Measurements from ENCODE around the gene GDE1.

GDE1 gene

DNA sequence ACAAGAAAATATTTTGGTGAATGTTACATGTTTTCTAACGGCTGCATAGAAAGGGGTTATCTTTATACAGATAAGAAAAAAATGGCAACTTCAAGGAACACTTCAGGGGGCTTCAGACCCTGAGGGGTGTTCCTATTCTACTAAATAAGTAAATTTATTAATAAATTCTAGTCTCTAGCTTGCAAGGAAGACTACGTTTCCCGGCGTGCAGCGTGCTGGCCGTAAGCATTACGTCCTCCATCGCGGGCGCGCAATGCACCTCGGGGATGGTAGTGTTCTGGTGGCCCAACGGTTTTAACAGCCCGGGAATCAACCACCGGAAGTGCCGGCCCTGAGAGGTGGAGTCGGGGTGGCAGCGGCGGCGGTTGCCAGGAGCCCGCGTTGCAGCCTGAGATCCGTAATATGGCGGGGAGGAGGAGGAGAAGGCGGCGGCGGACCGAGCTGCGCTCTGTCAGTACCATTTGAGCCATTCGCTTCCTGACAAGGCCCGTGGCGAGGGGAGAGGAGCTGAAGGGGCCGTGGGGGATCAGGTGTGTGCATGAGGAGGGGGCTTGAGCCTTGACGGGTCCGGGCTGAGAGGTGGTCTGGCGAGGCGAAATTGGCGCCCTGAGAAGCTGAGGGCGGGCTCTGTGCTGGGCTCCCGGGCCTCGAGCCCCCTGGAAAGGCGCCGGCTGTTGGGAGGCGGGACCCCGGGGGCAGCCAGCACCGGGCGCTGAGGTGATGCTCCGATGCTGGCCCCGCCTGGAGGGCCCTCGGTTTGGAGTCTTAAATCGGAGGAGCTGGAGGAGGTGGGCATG lies 1.9 kb upstream of the GDE1 start, which contains the start of gene CCP110:
TSS of gene CCP110 (plus strand) at position 384 of the 797 bp plus-strand sequence. CDS start 3,940 bp downstream, outside the sequence.
- peak; percentile 93 for DNase-seq (ENCODE audit: low read depth)

DNA sequence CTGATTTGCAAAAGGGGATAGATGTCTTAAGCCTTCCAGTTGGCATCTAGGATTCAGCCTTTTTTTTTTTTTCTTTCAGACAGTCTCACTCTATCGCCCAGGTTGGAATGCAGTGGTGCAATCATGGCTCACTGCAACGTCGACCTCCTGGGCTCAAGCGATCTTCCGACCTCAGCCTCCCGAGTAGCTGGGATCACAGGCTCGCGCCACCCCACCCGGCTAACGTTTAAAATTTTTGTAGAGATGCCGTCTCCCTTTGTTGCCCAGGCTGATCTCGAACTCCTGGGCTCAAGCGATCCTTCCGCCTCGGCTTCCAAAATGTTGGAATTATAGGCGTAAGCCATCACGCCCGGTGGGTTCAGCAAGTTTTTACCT lies 1.3 kb upstream of the GDE1 start:
- DNase-seq (ENCODE audit: low read depth), result no peak

DNA sequence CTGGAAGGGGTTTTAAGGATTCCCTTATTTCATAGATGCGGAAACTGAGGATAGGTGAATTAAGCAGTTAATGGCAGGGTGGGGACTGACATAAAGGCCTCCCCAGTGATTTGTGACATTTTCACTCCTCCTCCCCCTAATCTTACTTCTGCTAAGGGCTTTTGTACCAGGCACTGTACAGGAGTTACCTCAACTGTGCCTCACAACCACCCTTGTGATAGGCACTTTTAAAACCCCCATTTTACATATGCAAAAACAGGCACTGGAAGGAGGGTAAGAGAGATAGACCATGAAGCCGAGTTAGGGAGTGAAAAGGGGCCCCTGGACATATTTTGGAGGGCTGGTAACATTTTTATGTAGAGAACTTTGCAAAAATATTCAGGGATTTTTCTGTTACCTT lies 862 bp upstream of the GDE1 start:
- DNase-seq (ENCODE audit: low read depth), result no peak

DNA sequence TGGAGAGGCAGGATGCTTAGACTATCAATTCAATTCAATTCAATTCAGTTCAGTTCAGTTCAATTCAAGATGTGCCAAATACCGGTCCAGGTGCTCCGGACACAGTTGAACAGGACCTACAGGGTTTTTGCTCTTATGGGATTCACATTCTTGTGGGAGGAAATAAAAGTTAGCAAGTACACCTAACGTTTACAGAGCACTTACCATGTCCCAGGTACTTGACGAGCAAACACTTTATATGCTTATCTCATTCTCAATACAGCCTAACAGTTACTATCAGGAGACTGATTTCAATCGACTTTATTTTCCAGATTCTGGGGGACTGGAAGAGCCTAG lies 467 bp upstream of the GDE1 start:
- DNase-seq (ENCODE audit: low read depth), result no peak

DNA sequence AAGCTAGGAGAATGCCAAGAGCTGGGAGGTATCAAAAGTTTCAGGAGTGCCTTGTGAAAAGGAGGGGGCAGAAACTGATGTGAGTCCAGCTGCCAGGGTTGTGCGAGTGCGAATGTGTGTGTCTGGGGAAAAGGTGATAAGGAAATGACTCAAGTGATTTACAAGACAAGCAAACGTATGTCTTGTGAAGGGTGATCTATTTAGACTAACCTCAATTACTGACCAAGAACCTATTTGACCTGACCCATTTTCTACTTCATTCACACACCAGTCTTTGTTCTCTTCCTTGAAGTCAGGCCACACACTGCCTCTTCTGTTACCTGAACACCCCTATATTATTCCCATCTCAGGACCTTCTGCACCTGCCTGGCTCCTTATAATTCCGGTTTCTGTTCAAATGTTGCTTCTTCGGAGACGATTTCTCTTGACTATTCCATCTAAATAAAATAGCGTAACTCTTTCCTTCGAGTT lies 1.0 kb downstream of the GDE1 start:
- no peak for DNase-seq (ENCODE audit: low read depth)

DNA sequence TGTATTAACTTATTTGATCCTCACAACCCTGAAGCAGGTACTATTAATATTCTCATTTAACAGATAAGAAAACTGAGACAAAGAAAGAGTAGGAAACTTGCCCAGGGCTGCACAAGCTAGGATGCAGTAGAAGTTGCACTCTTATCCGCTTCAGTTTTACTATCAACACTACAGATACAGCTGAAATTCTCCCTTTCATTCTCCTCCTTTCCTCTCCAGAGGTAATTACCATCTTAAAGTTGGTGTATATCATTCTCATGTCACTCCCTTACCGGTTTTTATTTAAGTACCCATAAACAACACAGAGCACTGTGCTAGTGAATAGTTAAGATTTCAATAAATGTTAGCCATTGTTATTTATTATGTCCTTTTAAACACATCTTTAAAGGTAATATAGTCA lies 3.5 kb downstream of the GDE1 start:
- DNase-seq (ENCODE audit: low read depth), result no peak

DNA sequence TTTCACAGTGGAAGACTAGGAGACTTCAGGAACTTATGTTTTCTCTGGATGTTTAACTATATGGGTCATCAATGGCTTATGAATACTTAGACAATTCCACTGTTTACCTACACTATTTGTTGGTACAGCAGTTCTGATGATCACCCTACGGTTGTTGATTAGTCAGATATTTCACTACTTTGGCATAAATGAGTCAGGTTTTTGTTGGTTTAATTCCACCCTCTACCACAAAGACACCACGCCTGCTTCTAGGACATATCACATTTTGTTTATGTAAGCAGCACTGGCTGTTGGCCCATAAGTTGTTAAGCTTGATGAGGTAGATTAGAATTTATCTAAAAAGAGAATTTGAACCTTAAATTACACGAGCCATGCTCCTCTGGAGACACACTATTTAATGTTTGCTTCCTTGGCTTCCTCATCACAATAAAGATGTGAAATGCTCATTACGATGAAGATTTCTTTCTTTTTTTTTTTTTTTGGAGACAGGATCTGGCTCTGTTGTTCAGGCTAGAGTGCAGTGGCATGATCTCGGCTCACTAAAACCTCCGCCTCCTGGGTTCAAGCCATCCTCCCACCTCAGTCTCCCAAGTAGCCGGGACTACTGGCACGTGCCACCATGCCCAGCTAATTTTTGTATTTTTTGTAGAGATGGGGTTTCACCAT lies 4.3 kb downstream of the GDE1 start:
- DNase-seq (ENCODE audit: low read depth), result no peak

DNA sequence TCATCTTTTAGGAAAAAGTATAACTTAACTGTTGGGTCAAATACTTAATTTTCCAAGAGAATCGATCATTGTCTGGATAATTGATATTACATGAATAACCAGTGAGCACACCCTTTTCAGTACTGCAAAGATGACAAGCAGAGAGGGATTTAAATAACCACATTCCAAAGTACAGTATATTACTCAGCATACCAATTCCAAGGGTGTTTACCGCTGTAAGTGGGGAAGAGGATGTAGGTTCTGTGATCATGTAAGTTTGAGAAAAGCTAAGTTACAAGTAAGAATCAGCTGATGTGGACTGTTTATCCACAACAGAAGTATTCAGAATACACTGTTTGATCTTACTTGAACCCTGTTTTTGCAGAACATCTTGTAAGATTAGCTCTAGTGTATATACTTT lies 6.1 kb downstream of the GDE1 start:
- no peak for DNase-seq (ENCODE audit: low read depth)

DNA sequence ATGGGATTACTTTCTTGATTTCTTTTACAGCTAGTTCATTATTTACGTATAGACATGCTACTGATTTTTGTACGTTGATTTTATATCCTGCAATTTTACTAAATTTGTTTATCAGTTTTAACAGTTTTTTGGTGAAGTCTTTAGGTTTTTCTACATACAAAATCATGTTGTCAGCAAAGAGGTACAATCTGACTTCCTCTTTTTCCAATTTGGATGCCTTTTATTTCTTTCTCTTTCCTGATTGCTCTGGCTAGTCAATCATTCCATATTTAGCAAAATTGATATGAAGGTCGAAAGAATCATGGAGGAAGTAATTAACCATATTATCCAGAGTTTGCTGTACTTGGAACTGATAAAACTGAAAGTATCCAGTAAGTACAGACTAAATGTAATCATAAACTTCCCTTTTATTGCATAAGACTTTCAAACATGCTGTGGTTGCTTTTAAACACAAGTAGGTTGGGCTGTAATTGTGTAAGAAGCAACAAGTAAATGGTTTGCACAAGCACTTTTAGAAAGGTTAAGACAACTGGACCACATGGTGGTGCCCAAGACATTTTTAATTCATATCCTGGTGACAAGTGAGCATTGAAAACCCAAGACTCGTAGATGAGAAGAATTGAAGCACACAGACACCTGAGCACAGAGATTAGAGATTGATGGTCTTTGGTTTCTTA lies 8.4 kb downstream of the GDE1 start:
- no peak for DNase-seq (ENCODE audit: low read depth)

DNA sequence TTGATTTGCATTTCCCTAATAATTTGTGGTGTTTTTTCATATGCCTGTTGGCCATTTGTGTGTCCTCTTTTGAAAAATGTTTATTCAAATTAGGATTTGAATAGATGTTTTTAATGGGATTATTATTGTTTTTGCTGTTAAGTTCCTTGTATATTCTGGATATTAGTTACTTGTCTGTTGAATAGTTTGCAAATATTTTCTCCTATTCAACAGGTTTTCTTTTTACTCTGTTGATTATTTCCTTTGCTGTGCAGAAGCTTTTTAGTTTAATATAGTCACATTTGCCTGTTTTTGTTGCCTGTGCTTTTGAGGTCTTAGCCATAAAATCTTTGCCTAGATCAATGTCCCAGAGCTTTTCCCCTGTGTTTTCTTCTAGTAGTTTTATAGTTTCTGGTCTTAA lies 9.6 kb downstream of the GDE1 start:
- no peak for DNase-seq (ENCODE audit: low read depth)

DNA sequence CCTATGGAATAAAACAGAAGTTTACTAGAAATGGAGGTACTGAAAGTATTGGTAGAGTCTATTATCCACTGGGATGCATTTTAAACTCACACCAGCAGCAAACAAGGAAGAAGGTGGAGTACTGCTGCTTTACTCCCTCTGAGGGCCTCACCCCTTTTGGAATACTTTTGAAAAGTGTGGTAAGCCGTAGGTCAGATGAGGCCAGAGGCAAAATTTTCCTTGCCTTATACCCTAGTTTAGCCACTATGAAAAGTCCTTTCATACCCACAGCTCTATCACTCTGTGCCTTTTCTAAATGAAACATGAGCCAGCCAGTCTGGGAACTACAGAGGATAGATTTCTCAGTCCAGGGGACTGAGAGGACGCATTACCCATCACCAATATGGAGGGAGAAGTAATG lies 14.0 kb downstream of the GDE1 start:
- DNase-seq (ENCODE audit: low read depth), result no peak

DNA sequence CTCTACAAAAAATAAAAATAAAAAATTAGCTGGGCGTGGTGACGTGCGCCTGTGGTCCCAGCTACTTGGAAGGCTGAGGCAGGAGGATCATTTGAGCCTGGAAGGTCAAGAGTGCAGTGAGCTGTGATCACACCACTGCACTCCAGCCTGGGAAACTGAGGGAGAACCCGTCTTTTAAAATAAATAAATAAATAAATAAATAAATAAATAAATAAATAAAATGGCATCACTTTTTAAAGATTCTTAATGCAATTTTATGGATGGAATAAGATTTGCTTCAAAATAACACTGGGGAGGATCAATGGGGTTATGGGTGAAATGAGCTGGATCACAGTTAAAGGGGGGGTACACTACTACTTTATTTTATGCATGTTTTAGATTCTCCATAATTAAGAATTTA lies 14.9 kb downstream of the GDE1 start:
- no peak for DNase-seq (ENCODE audit: low read depth)

DNA sequence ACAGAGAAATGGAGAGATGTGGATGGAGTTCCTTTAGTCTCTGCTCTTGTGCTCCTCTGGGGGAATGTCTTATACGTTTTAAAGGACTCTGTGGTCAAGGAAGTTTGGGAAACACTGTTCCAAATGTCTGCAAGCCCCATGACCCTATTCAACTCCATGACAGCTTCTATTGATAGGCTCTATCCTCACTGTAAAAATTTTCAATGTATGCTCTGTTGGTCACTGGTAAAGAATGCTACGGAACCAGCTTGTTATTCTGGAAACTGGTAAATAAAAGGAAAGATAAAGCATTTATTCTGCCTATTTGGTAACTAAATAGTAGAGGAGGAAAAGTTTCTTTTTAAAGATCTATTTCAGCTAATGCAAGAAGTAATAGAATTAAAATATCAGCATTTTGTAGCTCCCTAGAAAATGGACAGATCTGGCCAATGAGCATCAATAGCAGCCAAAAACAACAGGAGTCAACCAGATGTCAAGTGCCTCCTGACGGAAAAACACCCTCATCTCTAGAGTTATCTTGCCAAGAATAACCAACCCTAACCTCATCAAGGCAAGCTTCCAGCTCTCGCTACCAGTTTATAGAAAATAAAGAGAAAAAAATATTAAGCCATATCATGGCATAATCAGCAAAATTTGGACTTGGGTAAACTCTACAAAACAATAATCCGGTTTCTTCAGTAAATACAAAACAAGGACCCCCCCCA lies 16.1 kb downstream of the GDE1 start:
- no peak for DNase-seq (ENCODE audit: low read depth)

DNA sequence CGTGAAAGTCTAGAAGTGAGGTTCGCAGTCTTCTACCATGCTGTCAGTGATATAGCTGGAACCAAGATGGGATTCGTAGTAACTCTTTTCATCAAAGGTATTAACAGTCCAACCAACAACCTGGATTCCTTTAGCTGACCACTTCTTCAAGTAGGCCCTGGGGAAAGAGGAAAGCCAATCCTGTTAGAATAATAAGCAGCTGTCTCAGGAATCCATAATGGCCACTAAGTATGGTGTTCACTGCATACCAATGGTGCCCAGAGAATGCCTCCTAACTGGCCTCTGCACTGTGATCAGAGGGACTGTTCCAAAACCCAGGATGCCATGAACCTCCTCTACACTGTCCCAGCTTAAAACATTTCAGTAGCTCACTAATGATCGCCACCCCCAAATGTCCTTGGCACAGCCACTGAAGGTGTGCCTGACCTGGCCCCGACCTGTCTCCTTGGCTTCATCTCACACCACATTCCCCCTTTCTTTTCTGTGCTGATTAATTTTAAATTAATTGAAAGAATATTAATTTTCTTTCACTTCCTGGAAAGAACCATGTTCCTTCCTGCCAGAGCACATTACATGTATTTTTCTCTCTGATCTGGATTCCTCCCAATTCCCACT lies 18.3 kb downstream of the GDE1 start:
- DNase-seq (ENCODE audit: low read depth), result no peak

DNA sequence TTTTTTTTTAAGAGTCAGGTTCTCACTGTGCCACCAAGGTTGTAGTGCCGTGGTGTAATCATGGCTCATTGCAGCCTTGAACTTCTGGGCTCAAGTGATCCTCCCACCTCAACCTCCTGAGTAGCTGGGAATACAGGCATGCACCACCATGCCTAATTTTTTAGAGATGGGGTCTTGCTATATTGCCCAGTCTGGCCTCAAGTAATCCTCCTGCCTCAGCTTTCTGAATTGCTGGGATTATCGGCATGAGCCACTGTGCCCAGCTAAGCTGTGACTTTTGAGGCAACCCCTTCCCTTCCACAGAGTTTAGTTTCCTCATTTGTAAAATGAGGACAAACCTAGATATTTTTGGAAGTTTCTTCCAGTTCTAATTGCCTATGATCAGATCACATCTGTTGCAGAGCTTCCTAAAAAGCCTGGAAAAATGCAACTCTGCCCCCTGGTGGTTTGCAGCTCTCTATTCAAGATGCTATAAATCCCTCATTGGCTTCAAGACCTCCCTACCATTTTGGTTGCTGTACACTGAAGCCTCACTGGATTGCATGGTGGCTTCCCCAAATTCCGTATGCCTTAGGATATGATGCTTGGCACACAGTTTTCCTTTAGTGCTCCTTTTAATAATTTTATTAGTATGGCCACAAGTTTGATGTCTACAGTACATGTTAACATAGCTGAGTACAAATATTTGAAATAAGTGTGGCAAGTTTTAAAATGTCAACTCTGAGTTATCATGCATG lies 19.3 kb downstream of the GDE1 start:
- DNase-seq (ENCODE audit: low read depth), result peak; percentile 44

DNA sequence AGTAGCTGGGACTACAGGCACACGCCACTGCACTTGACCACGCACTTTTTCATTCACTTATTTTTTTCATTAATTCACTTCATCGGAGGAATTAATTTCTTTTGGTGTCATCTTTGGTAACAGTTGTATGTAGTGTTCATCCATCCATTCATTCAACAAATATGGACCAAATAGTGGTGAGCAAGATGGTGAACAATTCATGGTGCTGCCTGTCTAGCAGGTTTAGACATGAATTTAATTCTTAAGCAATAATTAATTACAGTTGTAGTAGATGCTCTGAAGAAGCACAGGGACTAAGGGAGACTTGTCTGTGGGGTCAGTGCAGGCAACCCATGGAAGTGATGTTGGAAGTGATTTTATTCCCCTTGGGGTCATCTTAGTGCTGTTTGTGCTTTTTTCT lies 22.4 kb downstream of the GDE1 start:
- DNase-seq (ENCODE audit: low read depth), result no peak

DNA sequence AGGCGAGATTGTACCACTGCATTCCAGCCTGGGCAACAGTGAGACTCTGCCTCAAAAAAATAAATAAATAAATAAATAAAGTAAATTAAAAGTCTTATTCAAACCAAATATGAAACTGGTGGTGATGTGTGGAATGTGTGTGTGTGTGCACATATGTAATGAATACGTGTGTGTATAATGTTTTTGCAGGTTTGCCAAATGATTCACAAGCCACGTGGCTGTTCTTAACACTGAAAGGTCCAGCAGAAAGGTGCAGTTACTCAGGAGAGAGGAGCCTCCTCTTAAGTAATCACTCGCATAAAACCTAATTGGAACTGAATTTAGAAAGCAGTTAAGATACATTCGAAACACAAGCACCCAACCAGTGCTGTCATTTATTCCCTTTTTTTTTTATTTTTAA lies 22.9 kb downstream of the GDE1 start:
- DNase-seq (ENCODE audit: low read depth), result no peak

DNA sequence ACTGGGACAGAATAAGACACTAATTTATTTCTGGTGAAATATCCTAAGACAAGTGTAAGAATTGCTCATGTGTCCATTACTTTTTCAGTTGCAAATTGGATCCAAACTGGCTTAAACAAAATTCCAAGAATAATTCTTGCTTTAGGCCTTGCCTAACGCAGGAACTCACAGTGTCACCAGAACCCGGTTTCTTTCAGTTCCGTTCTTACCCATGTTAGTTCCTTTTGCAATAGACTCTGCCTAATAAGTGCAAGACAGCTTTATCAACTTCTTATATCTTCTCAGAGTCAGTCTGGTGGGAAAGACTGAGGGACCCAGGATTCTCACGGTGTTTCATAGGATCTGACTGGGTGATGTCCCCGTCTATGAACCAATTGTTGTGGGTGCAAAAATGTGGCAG lies 24.7 kb downstream of the GDE1 start:
- no peak for DNase-seq (ENCODE audit: low read depth)

DNA sequence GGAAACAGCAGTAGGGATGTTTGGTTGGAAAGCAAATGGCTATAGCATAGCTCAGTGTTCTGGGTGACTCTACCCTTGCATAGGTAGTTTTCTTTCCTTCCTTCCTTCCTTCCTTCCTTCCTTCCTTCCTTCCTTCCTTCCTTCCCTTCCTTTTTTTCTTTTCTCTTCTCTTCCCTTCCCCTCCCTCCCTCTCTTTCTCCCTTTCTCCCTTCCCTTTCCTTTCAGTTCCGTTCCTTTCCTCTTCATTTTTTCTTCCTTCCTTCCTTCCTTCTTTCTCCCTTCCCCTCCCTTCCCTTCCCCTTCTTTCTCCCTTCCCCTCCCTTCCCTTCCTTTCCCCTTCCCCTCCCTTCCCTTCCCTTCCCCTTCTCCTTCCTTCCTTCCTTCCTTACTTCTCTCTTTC lies 31.3 kb downstream of the GDE1 start:
- DNase-seq (ENCODE audit: low read depth), result no peak

DNA sequence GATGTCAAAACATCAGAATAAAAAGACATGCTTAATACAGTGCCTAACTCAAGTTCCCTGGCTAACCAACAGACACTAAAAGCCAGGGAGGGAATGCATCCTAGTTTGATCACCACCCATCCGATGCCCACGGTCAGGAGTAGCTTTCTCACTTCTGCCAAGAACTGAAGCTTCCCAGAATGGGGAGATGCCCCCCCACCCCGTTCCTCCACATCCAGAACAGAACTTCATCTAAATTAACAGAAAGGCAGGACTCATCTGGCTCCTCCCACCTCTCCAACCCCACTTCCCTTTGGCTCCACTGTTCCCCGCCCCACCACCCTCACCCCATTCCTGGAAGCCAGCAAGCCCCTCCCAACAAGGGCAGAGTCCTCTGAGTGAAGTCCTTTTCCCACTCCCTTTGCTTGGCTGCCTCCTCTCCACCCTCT lies 33.7 kb downstream of the GDE1 start:
- no peak for DNase-seq (ENCODE audit: low read depth)

DNA sequence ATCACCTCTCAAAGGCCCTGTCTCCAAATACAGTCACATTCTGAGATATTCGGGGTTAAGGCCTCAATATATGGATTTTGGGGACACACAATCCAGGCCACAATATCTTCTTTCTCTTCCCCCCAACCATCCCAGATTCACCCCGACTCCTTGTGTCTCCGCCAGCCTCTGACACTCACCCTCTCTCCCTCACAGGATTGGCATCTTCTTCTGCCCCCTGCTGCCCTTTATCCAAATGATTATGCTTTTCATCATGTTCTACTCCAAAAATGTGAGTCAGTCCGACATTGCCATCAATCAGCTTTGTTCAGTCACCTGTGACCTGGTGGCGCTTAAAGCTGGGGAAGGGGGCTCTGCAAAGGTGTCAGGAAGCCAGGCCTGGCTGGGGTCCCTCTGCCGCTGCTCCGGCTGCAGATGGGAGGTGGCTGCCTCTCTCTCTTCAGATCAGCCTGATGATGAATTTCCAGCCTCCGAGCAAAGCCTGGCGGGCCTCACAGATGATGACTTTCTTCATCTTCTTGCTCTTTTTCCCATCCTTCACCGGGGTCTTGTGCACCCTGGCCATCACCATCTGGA lies 35.1 kb downstream of the GDE1 start:
- no peak for DNase-seq (ENCODE audit: low read depth)
